Measurements from ENCODE around the gene LGALS14.
"Not testable (repeated sequence)": the region's sequence is repeated elsewhere in the genome, so short reads cannot be mapped to it uniquely, and the experiment has no call there.

DNA sequence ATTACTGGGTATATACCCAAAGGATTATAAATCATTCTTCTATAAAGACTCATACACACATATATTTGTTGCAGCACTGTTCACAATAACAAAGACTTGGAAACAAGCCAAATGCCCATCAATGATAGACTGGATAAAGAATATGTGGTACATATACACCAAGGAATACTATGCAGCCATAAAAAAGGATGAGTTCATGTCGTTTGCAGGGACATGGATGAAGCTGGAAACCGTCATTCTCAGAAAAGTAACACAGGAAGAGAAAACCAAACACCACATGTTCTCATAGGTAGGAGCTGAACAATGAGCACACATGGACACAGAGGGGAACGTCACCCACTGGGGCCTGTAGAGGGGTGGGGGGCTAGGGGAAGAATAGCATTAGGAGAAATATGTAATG, 15.9 kb downstream of the LGALS14 start:
- TF ChIP-seq, protein P1, sequence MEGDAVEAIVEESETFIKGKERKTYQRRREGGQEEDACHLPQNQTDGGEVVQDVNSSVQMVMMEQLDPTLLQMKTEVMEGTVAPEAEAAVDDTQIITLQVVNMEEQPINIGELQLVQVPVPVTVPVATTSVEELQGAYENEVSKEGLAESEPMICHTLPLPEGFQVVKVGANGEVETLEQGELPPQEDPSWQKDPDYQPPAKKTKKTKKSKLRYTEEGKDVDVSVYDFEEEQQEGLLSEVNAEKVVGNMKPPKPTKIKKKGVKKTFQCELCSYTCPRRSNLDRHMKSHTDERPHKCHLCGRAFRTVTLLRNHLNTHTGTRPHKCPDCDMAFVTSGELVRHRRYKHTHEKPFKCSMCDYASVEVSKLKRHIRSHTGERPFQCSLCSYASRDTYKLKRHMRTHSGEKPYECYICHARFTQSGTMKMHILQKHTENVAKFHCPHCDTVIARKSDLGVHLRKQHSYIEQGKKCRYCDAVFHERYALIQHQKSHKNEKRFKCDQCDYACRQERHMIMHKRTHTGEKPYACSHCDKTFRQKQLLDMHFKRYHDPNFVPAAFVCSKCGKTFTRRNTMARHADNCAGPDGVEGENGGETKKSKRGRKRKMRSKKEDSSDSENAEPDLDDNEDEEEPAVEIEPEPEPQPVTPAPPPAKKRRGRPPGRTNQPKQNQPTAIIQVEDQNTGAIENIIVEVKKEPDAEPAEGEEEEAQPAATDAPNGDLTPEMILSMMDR (IDR thresholded peaks at IDR 0.05 in 2 of 3, conservative IDR thresholded peaks at IDR 0.05 in 1 of 3; ENCODE audit: borderline replicate concordance in 1 of 3, insufficient read depth in 1 of 3, low read depth in 2 of 3, low read length in 2 of 3): not testable (repeated sequence)
- TF ChIP-seq TCF7L2 (IDR thresholded peaks at IDR 0.05; ENCODE audit: borderline replicate concordance, extremely low read depth, insufficient read depth, insufficient read length); EZH2 (IDR thresholded peaks at IDR 0.05); POLR2A (IDR thresholded peaks at IDR 0.05; ENCODE audit: borderline replicate concordance, extremely low read depth, insufficient read depth, insufficient read length); RAD21 (IDR thresholded peaks at IDR 0.05; ENCODE audit: low read depth); POLR2AphosphoS5 (IDR thresholded peaks at IDR 0.05; ENCODE audit: low read depth, low read length); JUND (IDR thresholded peaks at IDR 0.05): not testable (repeated sequence)
